Subcutaneous abdominal adipose tissue (tissue), 5 donors: ENCODE results near the gene PUDP.

Experiments used
- H3K27ac ChIP-seq: one replicate; pipeline ENCODE4 v1.7.0; 2013; ENCODE audit warnings: low read depth, mild to moderate bottlenecking, inconsistent platforms, low read length, moderate library complexity
- H3K27me3 ChIP-seq, 5 donors: one replicate each; pipeline ENCODE4 v1.7.0; 2013; ENCODE audit warnings: low read length in 5 of 5, inconsistent platforms in 1 of 5; ENCODE audit not compliant: control insufficient read depth in 5 of 5, insufficient read depth in 4 of 5
- H3K36me3 ChIP-seq, 5 donors: one replicate each; pipeline ENCODE4 v1.7.0; 2013; ENCODE audit warnings: low read length in 5 of 5; ENCODE audit not compliant: control insufficient read depth in 5 of 5, insufficient read depth in 5 of 5
- H3K4me1 ChIP-seq, 5 donors: one replicate each; pipeline ENCODE4 v1.7.0; 2013; ENCODE audit warnings: low read length in 5 of 5, mild to moderate bottlenecking in 3 of 5, moderate library complexity in 1 of 5; ENCODE audit not compliant: control insufficient read depth in 5 of 5, insufficient read depth in 5 of 5
- H3K4me3 ChIP-seq, 5 donors: one replicate each; pipeline ENCODE4 v1.7.0; 2013; ENCODE audit warnings: low read length in 5 of 5, low read depth in 1 of 5
- H3K9ac ChIP-seq, 5 donors: one replicate each; pipeline ENCODE4 v1.7.0; 2013; ENCODE audit warnings: low read length in 5 of 5, mild to moderate bottlenecking in 4 of 5, moderate library complexity in 3 of 5
- H3K9me3 ChIP-seq, 5 donors: one replicate each; pipeline ENCODE4 v1.7.0; 2013; ENCODE audit warnings: low read length in 5 of 5; ENCODE audit not compliant: control insufficient read depth in 5 of 5
- donor health status: healthy.
- donor health status: healthy.
- donor health status: healthy.
- donor health status: healthy.
- donor health status: healthy.

Gene PUDP

GRCh38 chrX:7092543-7092942 lies 55.4 kb downstream of the PUDP start:
- Histone ChIP-seq H3K4me3 (no peak overlapping the region), H3K36me3 (peaks cover 0 to 17% (median 2%) of the 10 kb centered on the region in 5 donors), H3K27ac (no peak overlapping the region), H3K27me3 (no peaks in the 10 kb centered on the region), H3K9me3 (no peaks in the 10 kb centered on the region), H3K9ac (no peak overlapping the region), H3K4me1 (peaks cover 0 to 10% (median 8%) of the 10 kb centered on the region in 5 donors)

GRCh38 chrX:7091923-7092322 lies 56.0 kb downstream of the PUDP start:
- Histone ChIP-seq H3K27me3 (no peaks in the 10 kb centered on the region), H3K27ac (no peak overlapping the region), H3K9ac (no peak overlapping the region), H3K4me1 (peaks cover 0 to 10% (median 8%) of the 10 kb centered on the region in 5 donors), H3K9me3 (no peaks in the 10 kb centered on the region), H3K4me3 (no peak overlapping the region), H3K36me3 (peaks cover 0 to 12% (median 0%) of the 10 kb centered on the region in 5 donors)

- Histone ChIP-seq H3K27me3 (no peaks in the 10 kb centered on the region), H3K4me3 (no peak overlapping the region), H3K36me3 (peaks cover 0 to 9% (median 0%) of the 10 kb centered on the region in 5 donors), H3K27ac (no peak overlapping the region), H3K9ac (no peak overlapping the region), H3K9me3 (no peaks in the 10 kb centered on the region), H3K4me1 (peaks cover 0 to 14% (median 11%) of the 10 kb centered on the region in 5 donors)
Observed at GRCh38 chrX:7090641-7091040, 57.3 kb downstream of the PUDP start.

- no peak overlapping the region for H3K27ac ChIP-seq
- peaks cover 0 to 6% (median 0%) of the 10 kb centered on the region in 5 donors for H3K36me3 ChIP-seq
- H3K4me1 ChIP-seq: peaks cover 0 to 29% (median 21%) of the 10 kb centered on the region in 5 donors
- H3K4me3 ChIP-seq: no peak overlapping the region
- H3K27me3 ChIP-seq: no peaks in the 10 kb centered on the region
- H3K9me3 ChIP-seq: no peaks in the 10 kb centered on the region
- H3K9ac ChIP-seq: no peak overlapping the region
Observed at GRCh38 chrX:7088968-7089615, 58.9 kb downstream of the PUDP start.

GRCh38 chrX:7086384-7086783 lies 61.6 kb downstream of the PUDP start:
- no peaks in the 10 kb centered on the region for H3K27me3 ChIP-seq
- H3K9ac ChIP-seq: no peak overlapping the region
- H3K4me1 ChIP-seq: peaks cover 0 to 44% (median 27%) of the 10 kb centered on the region in 5 donors

GRCh38 chrX:7085879-7086278 lies 62.1 kb downstream of the PUDP start:
- H3K4me3 ChIP-seq: no peak overlapping the region
- H3K36me3 ChIP-seq: peaks cover 0 to 10% (median 0%) of the 10 kb centered on the region in 5 donors
- H3K27me3 ChIP-seq: no peaks in the 10 kb centered on the region
- no peak overlapping the region for H3K27ac ChIP-seq
- peaks cover 0 to 41% (median 24%) of the 10 kb centered on the region in 5 donors for H3K4me1 ChIP-seq
- no peaks in the 10 kb centered on the region for H3K9me3 ChIP-seq
- no peak overlapping the region for H3K9ac ChIP-seq

More at GRCh38 chrX:7086384-7086783, 61.6 kb downstream of the PUDP start:
- peaks cover 0 to 10% (median 0%) of the 10 kb centered on the region in 5 donors for H3K36me3 ChIP-seq
- H3K4me3 ChIP-seq: no peak overlapping the region
- no peak overlapping the region for H3K27ac ChIP-seq
- H3K9me3 ChIP-seq: no peaks in the 10 kb centered on the region

GRCh38 chrX:7084841-7085240 lies 63.1 kb downstream of the PUDP start:
- Histone ChIP-seq H3K36me3 (peaks cover 0 to 10% (median 0%) of the 10 kb centered on the region in 5 donors), H3K4me3 (no peak overlapping the region), H3K9ac (no peak overlapping the region), H3K27ac (no peak overlapping the region), H3K4me1 (peaks cover 0 to 35% (median 18%) of the 10 kb centered on the region in 5 donors), H3K27me3 (no peaks in the 10 kb centered on the region), H3K9me3 (no peaks in the 10 kb centered on the region)

GRCh38 chrX:7083468-7084396 lies 64.2 kb downstream of the PUDP start:
- Histone ChIP-seq H3K27me3 (no peaks in the 10 kb centered on the region), H3K27ac (no peak overlapping the region), H3K9ac (no peak overlapping the region), H3K4me3 (no peak overlapping the region), H3K9me3 (no peaks in the 10 kb centered on the region), H3K4me1 (peaks cover 0 to 35% (median 18%) of the 10 kb centered on the region in 5 donors), H3K36me3 (peaks cover 0 to 10% (median 0%) of the 10 kb centered on the region in 5 donors)

GRCh38 chrX:7083021-7083420 lies 64.9 kb downstream of the PUDP start:
- Histone ChIP-seq H3K9me3 (no peaks in the 10 kb centered on the region), H3K9ac (no peak overlapping the region), H3K4me3 (no peak overlapping the region), H3K27me3 (no peaks in the 10 kb centered on the region), H3K27ac (no peak overlapping the region), H3K4me1 (peaks cover 0 to 35% (median 18%) of the 10 kb centered on the region in 5 donors), H3K36me3 (peaks cover 0 to 10% (median 0%) of the 10 kb centered on the region in 5 donors)

GRCh38 chrX:7082556-7082955 lies 65.4 kb downstream of the PUDP start:
- Histone ChIP-seq H3K27me3 (no peaks in the 10 kb centered on the region), H3K4me1 (peaks cover 0 to 35% (median 18%) of the 10 kb centered on the region in 5 donors), H3K36me3 (peaks cover 0 to 10% (median 0%) of the 10 kb centered on the region in 5 donors), H3K9ac (no peak overlapping the region), H3K4me3 (no peak overlapping the region), H3K9me3 (no peaks in the 10 kb centered on the region), H3K27ac (no peak overlapping the region)
